Measurements from ENCODE around the gene TP53I13.

DNA sequence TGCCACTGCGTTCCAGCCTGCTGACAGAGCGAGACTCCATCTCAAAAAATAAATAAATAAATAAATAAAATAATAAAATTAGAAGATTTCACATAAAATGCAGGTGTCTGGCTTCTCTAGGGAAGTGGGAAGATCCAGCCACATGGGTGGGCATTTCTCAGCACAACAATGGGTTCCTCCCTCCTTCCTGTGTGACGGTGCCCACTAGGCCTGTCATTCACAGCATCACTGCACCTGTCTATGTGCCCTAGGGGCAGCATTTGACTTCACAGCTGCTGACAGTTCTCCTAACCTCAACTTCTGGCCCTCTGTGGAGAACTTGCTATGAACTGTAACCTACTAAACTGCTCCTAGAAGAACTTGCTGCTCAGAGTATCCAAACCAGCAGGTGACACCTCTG, 4.7 kb upstream of the TP53I13 start:
- TF ChIP-seq, protein P1, sequence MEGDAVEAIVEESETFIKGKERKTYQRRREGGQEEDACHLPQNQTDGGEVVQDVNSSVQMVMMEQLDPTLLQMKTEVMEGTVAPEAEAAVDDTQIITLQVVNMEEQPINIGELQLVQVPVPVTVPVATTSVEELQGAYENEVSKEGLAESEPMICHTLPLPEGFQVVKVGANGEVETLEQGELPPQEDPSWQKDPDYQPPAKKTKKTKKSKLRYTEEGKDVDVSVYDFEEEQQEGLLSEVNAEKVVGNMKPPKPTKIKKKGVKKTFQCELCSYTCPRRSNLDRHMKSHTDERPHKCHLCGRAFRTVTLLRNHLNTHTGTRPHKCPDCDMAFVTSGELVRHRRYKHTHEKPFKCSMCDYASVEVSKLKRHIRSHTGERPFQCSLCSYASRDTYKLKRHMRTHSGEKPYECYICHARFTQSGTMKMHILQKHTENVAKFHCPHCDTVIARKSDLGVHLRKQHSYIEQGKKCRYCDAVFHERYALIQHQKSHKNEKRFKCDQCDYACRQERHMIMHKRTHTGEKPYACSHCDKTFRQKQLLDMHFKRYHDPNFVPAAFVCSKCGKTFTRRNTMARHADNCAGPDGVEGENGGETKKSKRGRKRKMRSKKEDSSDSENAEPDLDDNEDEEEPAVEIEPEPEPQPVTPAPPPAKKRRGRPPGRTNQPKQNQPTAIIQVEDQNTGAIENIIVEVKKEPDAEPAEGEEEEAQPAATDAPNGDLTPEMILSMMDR (conservative IDR thresholded peaks at IDR 0.05) = no peak
- TF ChIP-seq ZFX (IDR thresholded peaks at IDR 0.05) = no peak

Measured in C4-2B (cell line).